Measurements from ENCODE around the gene EPB41L1. TPM values are rescaled to one million over a fixed set of nuclear protein-coding genes. Genes with fewer than 3 reads are reported as not detected.

EPB41L1 gene
- total and polyA plus RNA-seq, 11 donors = 7.1 to 29.8 (median 17.3) TPM

- TF ChIP-seq POLR2A (IDR thresholded peaks at IDR 0.05) = no peak
- no peak for ATAC-seq
- peak in 1 of 5 donors; percentile 40 for DNase-seq
- peaks cover 0 to 10% (median 0%) of the 10 kb centered on the region in 9 donors for H3K27me3 ChIP-seq
- WGBS, 4 donors = 84 to 94% (median 93%) methylated on average over 4 of the region's 4 CpGs
- intact Hi-C loops (cut with DNase I) = no loop called here
- H3K9me3 ChIP-seq = no peaks in the 10 kb centered on the region
- peak overlapping the region in 11 of 12 donors; percentile 14 to 82 (median 59) for H3K27ac ChIP-seq
- H3K4me1 ChIP-seq = peaks cover 0 to 66% (median 26%) of the 10 kb centered on the region in 12 donors
- H3K4me3 ChIP-seq = peak overlapping the region in 2 of 12 donors; percentile 80 to 86
- H3K36me3 ChIP-seq = no peaks in the 10 kb centered on the region
These were observed 1.3 kb upstream of the EPB41L1 start for GRCh38 chr20:36153204-36153603.

GRCh38 chr20:36153736-36154699 lies 522 bp upstream of the EPB41L1 start:
- peaks cover 0 to 58% (median 22%) of the 10 kb centered on the region in 12 donors for H3K4me1 ChIP-seq
- peak; percentile 73 to 85 (median 84) for ATAC-seq
- H3K36me3 ChIP-seq = no peaks in the 10 kb centered on the region
- intact Hi-C loops (cut with DNase I) = no loop called here
- no peaks in the 10 kb centered on the region for H3K9me3 ChIP-seq
- peak; percentile 90 to 93 (median 92) for DNase-seq
- H3K27me3 ChIP-seq = peaks cover 0 to 10% (median 0%) of the 10 kb centered on the region in 9 donors
- peak overlapping the region in 11 of 12 donors; percentile 53 to 90 (median 66) for H3K4me3 ChIP-seq
- TF ChIP-seq CTCF (IDR thresholded peaks at IDR 0.05) (no peak), POLR2A (IDR thresholded peaks at IDR 0.05) (no peak)
- H3K27ac ChIP-seq = peak overlapping the region; percentile 3 to 82 (median 62)
- WGBS, 4 donors = 7 to 33% (median 8%) methylated on average over 7 to 43 of the region's 43 CpGs

GRCh38 chr20:36155629-36155971 lies 1.1 kb downstream of the EPB41L1 start:
- ATAC-seq (no peak), DNase-seq (peak in 1 of 5 donors; percentile 16)
- H3K36me3 ChIP-seq = no peaks in the 10 kb centered on the region
- no peak for TF ChIP-seq POLR2A (IDR thresholded peaks at IDR 0.05)
- no peak for TF ChIP-seq CTCF (IDR thresholded peaks at IDR 0.05)
- peak overlapping the region in 10 of 12 donors; percentile 54 to 90 (median 70) for H3K4me3 ChIP-seq
- peak overlapping the region in 6 of 12 donors; percentile 47 to 87 (median 70) for H3K27ac ChIP-seq
- intact Hi-C loops (cut with DNase I) = loop anchor here in 5 of 10 donors (5.0 kb wide), 2 partner anchors 42 to 47 kb away; no protein-coding TSS in a partner anchor
- peaks cover 0 to 47% (median 18%) of the 10 kb centered on the region in 12 donors for H3K4me1 ChIP-seq
- WGBS, 4 donors = 53 to 63% (median 57%) methylated on average over 6 to 8 of the region's 8 CpGs
- peaks cover 0 to 10% (median 0%) of the 10 kb centered on the region in 9 donors for H3K27me3 ChIP-seq
- H3K9me3 ChIP-seq = no peaks in the 10 kb centered on the region

GRCh38 chr20:36155991-36156390 lies 1.5 kb downstream of the EPB41L1 start:
- Histone ChIP-seq H3K27ac (peak overlapping the region in 2 of 12 donors; percentile 22 to 75), H3K36me3 (no peaks in the 10 kb centered on the region), H3K27me3 (peaks cover 0 to 10% (median 0%) of the 10 kb centered on the region in 9 donors), H3K4me1 (peaks cover 0 to 44% (median 18%) of the 10 kb centered on the region in 12 donors), H3K4me3 (peak overlapping the region in 9 of 12 donors; percentile 54 to 90 (median 75)), H3K9me3 (no peaks in the 10 kb centered on the region)
- 46 to 72% (median 64%) methylated on average over 3 to 4 of the region's 4 CpGs for WGBS, 4 donors
- intact Hi-C loops (cut with DNase I) = loop anchor here (1.0 to 5.0 kb wide), 4 partner anchors 41 to 46 kb away; no protein-coding TSS in a partner anchor
- peak in 1 of 5 donors; percentile 52 for DNase-seq
- ATAC-seq = no peak
- TF ChIP-seq CTCF (IDR thresholded peaks at IDR 0.05) (no peak), POLR2A (IDR thresholded peaks at IDR 0.05) (no peak)

Data from heart left ventricle (tissue), 16 donors.